NCI-H1092 (cell line): Measurements from ENCODE around the gene F7.
"Not testable (repeated sequence)": the region's sequence is repeated elsewhere in the genome, so short reads cannot be mapped to it uniquely, and the experiment has no call there.

Source experiments
- DNase-seq: peaks from one replicate; lab custom pipeline; 2025; lab: John Stamatoyannopoulos, UW

The F7 gene

DNA sequence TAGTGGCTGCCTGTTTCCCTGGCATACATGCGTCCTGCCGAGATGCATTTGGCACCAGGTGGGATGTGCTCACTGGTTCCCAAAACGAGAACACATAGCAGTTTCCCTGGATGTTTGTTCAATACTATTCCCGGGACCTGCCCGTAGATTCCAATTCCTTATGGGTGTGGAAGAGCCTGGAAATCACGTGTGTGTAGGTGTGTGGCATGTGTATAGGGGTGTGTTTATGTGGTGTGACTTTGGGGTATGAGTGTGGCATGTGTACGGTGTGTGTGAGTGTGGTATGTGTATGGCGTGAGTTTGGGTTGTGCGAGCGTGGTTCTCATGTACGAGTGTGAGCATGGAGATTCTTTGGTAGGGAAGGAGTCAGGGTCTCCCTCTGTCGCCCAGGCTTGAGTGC lies 2.9 kb upstream of the F7 start:
- DNase-seq: no peak

- no peak for DNase-seq
Measured at GRCh38 chr13:113103646-113104045, 1.9 kb upstream of the F7 start.

DNA sequence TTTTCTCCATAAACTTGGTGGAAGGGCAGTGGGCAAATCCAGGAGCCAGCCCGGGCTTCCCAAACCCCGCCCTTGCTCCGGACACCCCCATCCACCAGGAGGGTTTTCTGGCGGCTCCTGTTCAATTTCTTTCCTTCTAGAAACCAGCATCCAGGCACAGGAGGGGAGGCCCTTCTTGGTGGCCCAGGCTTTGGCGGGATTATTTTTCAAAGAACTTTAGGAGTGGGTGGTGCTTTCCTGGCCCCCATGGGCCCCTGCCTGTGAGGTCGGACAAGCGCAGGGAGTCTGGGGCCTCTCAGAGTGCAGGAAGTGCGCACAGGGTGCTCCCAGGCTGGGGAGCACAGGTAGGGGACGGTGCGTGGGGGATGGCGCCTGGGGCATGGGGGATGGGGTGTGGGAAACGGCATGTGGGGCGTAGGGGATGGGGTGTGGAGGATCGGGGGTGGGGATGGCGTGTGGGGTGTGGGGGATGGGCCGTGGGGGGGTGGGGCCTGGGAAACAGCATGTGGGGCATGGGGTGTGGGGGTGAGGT lies 396 bp downstream of the F7 start:
- no peak for DNase-seq

GRCh38 chr13:113106711-113107351 lies 1.2 kb downstream of the F7 start:
- no peak for DNase-seq

- DNase-seq: not testable (repeated sequence)
Measured at GRCh38 chr13:113108521-113108920, 2.9 kb downstream of the F7 start.

- no peak for DNase-seq
Measured at GRCh38 chr13:113109151-113110047, 3.8 kb downstream of the F7 start.

GRCh38 chr13:113110048-113110851 lies 4.7 kb downstream of the F7 start:
- no peak for DNase-seq

DNA sequence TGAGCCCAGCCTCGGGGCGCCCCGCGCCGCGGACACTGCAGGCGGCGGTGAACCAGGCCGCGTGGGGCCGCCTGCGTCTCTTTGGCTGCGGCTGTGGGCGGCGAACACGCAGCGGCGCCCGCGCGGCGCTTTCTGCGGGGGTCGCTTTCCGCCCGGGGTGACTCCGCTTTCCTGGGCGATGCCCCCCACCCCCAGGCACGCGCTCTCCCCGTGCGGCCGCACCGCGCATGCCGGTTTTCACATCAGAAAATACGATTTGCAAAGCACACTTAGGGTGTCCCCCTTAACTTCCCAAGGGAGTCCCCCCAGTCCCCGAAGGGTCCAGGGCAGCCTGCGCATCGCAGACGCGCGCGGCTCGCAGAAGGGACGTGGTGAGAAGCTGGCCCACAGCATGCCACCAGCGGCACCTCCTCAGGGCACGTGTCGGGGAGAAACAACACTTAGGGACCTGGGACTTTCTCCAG lies 5.3 kb downstream of the F7 start:
- DNase-seq: no peak

DNA sequence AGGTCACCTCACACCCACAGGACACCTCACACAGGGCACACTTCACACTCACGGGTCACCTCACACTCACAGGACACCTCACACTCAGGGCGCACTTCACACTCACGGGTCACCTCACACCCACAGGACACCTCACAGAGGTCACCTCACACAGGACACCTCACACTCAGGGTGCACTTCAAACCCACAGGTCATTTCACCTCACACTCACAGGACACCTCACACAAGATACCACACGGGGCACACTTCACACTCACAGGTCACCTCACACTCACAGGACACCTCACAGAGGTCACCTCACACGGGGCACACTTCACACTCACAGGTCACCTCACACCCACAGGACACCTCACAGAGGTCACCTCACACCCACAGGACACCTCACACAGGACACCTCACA lies 6.2 kb downstream of the F7 start:
- not testable (repeated sequence) for DNase-seq

DNA sequence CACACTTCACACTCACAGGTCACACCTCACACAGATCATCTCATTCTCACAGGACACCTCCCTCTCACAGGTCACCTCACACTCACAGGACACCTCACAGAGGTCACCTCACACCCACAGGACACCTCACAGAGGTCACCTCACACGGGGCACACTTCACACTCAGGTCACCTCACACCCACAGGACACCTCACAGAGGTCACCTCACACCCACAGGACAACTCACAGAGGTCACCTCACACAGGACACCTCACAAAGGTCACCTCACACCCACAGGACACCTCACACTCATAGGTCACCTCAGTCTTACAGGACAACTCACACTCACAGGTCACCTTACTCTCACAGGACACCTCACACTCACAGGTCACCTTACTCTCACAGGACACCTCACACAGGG lies 6.9 kb downstream of the F7 start:
- DNase-seq: not testable (repeated sequence)

DNA sequence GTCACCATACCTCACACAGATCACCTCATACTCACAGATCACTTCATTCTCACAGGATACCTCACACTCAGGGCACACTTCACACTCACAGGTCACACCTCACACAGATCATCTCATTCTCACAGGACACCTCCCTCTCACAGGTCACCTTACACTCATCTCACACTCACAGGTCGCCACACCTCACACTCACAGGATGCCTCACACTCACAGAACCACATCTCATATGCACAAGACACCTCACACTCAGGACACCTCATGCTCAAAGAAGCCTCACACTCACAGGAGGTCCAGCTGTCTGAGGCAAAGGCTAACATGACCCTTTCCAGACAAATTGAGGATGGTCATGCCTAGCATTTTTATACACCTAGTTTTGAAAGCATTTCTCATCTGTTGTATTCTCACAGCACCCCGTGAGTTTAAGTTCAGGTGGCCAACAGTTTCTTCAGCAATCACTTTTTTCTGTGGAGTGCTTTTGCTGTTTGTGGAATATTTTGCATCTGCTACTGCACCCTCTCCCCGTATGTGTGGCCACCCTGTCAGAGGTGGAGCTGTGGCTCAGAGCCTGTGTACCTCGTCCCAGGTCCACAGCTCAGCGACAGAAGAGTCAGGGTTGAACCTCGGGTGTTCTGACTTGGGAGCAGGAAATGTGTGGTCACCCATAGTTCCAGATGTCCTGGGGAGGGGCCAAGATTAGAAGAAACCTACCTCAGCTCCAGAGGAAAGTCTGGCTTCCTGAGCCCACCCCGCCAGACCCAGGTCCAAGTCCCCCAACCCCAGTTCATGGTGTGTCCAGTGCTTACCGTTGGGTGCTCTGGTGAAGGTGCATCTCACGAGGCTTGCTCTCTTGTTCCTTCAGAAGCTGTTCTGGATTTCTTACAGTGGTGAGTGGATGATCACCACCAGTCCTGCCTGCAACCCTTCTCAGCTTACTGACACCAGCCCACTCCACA lies 7.6 kb downstream of the F7 start:
- DNase-seq: no peak

GRCh38 chr13:113113846-113114271 lies 8.3 kb downstream of the F7 start:
- DNase-seq: no peak

DNA sequence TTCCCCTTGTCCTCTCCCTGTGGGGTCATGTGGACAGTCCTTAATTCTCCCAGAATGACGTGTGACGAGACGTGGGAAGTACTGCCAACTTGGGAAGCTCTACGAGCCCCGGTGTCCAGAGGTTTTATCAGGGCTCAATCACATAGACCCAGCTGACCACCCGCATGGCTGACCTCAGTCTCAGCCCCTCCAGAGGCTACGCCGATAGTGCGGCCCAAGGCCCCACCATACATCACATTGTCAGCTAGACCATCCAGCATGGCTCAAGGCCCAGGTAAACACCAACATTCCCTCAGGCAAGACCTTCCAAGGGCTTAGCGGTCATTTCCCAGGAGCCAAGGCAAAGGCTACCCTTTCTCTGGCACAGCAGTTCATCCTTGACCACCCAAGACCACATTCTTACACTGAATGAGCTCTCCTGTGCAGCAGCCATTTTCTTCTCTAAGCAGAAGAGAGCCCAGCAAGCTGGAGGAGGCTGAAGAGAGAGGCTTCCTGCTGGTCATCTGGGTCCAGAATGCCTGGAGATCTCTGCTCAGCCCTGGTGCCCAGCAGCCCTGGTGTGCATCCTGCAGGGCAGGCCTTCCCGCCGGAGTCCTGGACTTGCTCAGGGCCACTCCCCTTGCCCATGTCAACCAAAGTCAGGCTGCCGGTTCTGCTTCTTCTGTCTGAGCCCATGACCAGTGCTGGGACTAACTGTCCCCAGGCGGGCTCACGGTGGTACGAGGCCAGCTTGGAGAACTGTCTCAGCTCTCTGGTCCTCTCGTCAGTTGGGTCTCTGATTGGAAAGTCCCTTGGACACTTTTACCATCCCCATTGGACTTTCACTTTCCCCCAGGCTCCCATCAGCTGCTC lies 9.1 kb downstream of the F7 start:
- no peak for DNase-seq

GRCh38 chr13:113115363-113116205 lies 10.0 kb downstream of the F7 start:
- DNase-seq: no peak

DNA sequence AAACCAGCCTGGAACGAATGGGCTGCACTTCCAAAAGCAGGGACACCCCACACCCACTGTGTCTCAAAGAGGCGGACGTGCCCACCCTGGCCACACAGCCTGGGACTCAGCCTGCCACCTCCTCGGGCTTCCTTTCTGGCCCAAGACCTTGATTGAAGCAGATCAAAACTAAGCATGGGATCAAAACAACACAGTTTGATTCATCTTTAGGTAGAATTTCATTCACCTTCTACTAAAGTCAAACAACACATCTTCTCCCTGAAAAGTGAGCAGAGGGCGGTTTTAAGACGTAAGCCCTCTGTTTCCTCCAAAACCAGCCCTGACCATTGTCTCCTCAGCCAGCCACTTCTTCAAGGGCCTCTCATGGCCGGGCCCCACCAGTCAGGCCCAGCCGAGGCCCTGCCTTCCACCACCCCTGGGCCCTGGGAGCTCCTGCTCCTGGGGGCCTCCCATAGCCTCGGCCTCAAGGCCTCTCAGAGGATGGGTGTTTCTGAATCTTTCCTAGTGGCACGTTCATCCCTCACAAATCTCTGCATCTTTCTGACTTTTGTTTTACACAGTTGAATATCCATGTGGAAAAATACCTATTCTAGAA lies 10.7 kb downstream of the F7 start:
- DNase-seq: no peak

DNA sequence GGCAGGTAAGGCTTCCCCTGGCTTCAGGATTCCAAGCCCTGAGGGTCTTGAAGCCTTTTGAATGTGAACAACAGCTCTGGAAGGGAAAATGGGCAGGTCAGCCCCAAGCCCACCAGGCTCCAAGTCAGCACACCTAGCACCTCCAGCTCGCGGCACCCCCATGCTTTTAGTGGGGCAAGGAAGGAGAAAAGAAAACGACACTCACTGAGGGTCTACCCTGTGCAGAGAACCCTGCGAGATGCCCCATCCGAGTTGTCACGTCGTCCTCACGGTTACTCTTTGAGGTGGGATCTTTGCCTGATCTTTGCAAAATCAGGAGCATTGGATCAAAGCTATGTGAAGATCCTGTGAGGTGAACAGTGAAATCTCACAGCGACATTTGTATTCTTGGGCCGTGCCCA lies 11.3 kb downstream of the F7 start:
- no peak for DNase-seq

DNA sequence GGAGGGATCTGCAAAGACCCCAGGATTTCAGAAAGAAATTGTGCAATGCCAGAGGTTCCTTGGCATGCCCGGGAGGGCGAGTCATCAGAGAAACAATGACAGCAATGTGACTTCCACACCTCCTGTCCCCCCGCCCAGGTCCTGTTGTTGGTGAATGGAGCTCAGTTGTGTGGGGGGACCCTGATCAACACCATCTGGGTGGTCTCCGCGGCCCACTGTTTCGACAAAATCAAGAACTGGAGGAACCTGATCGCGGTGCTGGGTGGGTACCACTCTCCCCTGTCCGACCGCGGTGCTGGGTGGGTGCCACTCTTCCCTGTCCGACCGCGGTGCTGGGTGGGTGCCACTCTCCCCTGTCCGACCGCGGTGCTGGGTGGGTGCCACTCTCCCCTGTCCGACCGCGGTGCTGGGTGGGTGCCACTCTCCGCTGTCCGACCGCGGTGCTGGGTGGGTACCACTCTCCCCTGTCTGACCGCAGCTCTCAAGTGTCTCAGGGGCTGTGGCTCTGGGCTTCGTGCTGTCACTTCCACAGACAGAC lies 11.8 kb downstream of the F7 start:
- DNase-seq: no peak

- no peak for DNase-seq
Measured at GRCh38 chr13:113117911-113118260, 12.3 kb downstream of the F7 start.
